Stimulated activated CD8-positive, alpha-beta memory T cell treated with anti-CD3 and anti-CD28 coated beads, Interleukin-12 subunit alpha, Interleukin-12 subunit beta, amount 100 ng/mL, for 4 hours (primary cell): Measurements from ENCODE around the gene WRAP53.

Experiments
- DNase-seq: peaks from one replicate; pipeline ENCODE4 v3.0.0-alpha.2; 2020; ENCODE audit warnings: low read depth

The WRAP53 gene

GRCh38 chr17:7709031-7709430, 20.8 kb downstream of the WRAP53 start:
- DNase-seq, result no peak

GRCh38 chr17:7710301-7710700, 22.0 kb downstream of the WRAP53 start:
- DNase-seq, result no peak

- DNase-seq, result no peak
These were observed 22.9 kb downstream of the WRAP53 start for GRCh38 chr17:7711051-7711755.

GRCh38 chr17:7712111-7712771, 24.0 kb downstream of the WRAP53 start:
- DNase-seq, result no peak

GRCh38 chr17:7713782-7714181, 25.5 kb downstream of the WRAP53 start:
- no peak for DNase-seq

- DNase-seq, result no peak
These were observed 26.7 kb downstream of the WRAP53 start for GRCh38 chr17:7714721-7715594.

- DNase-seq, result no peak
These were observed 27.9 kb downstream of the WRAP53 start for GRCh38 chr17:7715936-7716886.

- DNase-seq, result no peak
These were observed 28.9 kb downstream of the WRAP53 start, which contains the start of gene DNAH2 for GRCh38 chr17:7716901-7717755. DNAH2 (plus strand) TSS chr17:7717744; CDS start chr17:7719735, 1,991 bp downstream.

GRCh38 chr17:7717756-7718350, 29.6 kb downstream of the WRAP53 start:
- no peak for DNase-seq

GRCh38 chr17:7719661-7720060, 31.4 kb downstream of the WRAP53 start:
- DNase-seq, result no peak

- no peak for DNase-seq
These were observed 31.8 kb downstream of the WRAP53 start for GRCh38 chr17:7720125-7720524.

GRCh38 chr17:7721612-7722011, 33.3 kb downstream of the WRAP53 start:
- no peak for DNase-seq

GRCh38 chr17:7727886-7728285, 39.6 kb downstream of the WRAP53 start:
- DNase-seq, result no peak

GRCh38 chr17:7729816-7730215, 41.5 kb downstream of the WRAP53 start:
- no peak for DNase-seq

- no peak for DNase-seq
These were observed 44.8 kb downstream of the WRAP53 start for GRCh38 chr17:7732981-7733539.

- DNase-seq, result no peak
These were observed 49.3 kb downstream of the WRAP53 start for GRCh38 chr17:7737601-7738000.

- no peak for DNase-seq
These were observed 51.5 kb downstream of the WRAP53 start for GRCh38 chr17:7739746-7740145.

- no peak for DNase-seq
These were observed 52.3 kb downstream of the WRAP53 start for GRCh38 chr17:7740481-7741001.

GRCh38 chr17:7742729-7743128, 54.5 kb downstream of the WRAP53 start:
- DNase-seq, result no peak

GRCh38 chr17:7744416-7744815, 56.1 kb downstream of the WRAP53 start:
- DNase-seq, result no peak
